GM23248 (cell line): ENCODE data around the gene TMEM252.

Experiments
- EZH2 ChIP-seq: fragments of 200-600 bp; sonication (generic); IDR thresholded peaks from 2 replicates; pipeline ENCODE4 v1.6.1; 2018; ENCODE audit warnings: antibody characterized with exemption, mild to moderate bottlenecking; ENCODE audit not compliant: insufficient read depth, poor library complexity, severe bottlenecking
- EZH2phosphoT487 ChIP-seq: fragments of 200-600 bp; sonication (generic); IDR thresholded peaks from 2 replicates; pipeline ENCODE4 v1.6.1; 2018; ENCODE audit warnings: antibody characterized with exemption, moderate library complexity, mild to moderate bottlenecking, low read depth; ENCODE audit not compliant: insufficient read depth

DNA sequence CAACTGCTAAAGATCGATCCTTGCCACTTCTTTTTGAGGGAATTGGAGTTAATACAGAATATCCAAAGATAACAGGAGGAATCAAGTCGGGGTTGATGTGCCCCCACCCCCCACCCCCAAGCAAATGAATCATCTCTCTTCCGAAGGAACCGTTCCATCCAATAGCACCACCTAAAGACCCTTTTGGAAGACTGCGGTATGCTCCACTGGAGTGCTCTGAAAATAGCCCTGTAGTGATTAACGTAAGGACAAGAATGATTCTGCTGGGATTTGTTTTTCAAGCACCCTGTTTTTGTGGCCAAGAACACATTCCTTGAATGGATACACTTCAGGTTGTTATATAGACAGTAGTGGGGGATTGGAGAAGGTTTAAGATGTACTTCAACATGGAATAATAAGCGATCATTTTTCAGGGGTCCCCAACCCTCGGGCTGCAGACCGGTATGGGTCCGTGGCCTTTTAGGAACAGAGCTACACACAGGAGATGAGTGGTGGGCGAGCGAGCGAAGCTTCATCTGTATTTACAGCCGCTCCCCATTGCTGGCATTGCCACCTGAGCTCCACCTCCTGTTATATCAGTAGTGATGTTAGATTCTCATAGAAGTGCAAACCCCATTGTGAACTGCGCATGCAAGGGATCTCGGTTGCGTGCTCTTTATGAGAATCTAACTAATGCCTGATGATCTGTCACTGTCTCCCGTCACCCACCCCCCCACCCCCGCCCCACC, 44.5 kb upstream of the TMEM252 start:
- TF ChIP-seq EZH2phosphoT487 (no peak), EZH2 (no peak)
